GM23248 (cell line): Measurements from ENCODE around the gene SHISA6. TPM values are rescaled to one million over a fixed set of nuclear protein-coding genes. Genes with fewer than 3 reads are reported as not detected.
"Not testable (repeated sequence)": the region's sequence is repeated elsewhere in the genome, so short reads cannot be mapped to it uniquely, and the experiment has no call there.

Source experiments
- DNase-seq: peaks from one replicate; pipeline ENCODE4 v3.0.0-alpha.2; 2015
- H2AFZ ChIP-seq: fragments of 200-600 bp; sonication (generic); 2 replicates; pipeline ENCODE4 v1.6.1; 2016; ENCODE audit warnings: antibody characterized with exemption
- H3F3A ChIP-seq: fragments of 200-600 bp; sonication (generic); 2 replicates; pipeline ENCODE4 v1.6.1; 2016; ENCODE audit warnings: mild to moderate bottlenecking, antibody characterized with exemption, mixed run types; ENCODE audit not compliant: insufficient read depth
- H3K27ac ChIP-seq: fragments of 200-600 bp; sonication (generic); 2 replicates; pipeline ENCODE4 v1.5.1; 2016; ENCODE audit warnings: mild to moderate bottlenecking
- H3K27me3 ChIP-seq: fragments of 200-600 bp; sonication (generic); replicated peaks from 2 replicates; pipeline ENCODE4 v1.6.1; 2016; ENCODE audit warnings: mild to moderate bottlenecking; ENCODE audit not compliant: insufficient read depth
- H3K36me3 ChIP-seq: fragments of 200-600 bp; sonication (generic); 2 replicates; pipeline ENCODE4 v1.6.1; 2016; ENCODE audit warnings: low read depth, mild to moderate bottlenecking
- H3K4me1 ChIP-seq: fragments of 200-600 bp; sonication (generic); 2 replicates; pipeline ENCODE4 v1.6.1; 2016; ENCODE audit warnings: mild to moderate bottlenecking; ENCODE audit not compliant: insufficient read depth
- H3K4me2 ChIP-seq: fragments of 200-600 bp; sonication (generic); one replicate; pipeline ENCODE4 v1.6.1; 2016; ENCODE audit warnings: mild to moderate bottlenecking; ENCODE audit not compliant: unreplicated experiment
- H3K4me3 ChIP-seq: fragments of 200-600 bp; sonication (generic); 2 replicates; pipeline ENCODE4 v1.5.1; 2016; ENCODE audit warnings: mild to moderate bottlenecking
- H3K79me2 ChIP-seq: fragments of 200-600 bp; sonication (generic); 2 replicates; pipeline ENCODE4 v1.6.1; 2016; ENCODE audit warnings: mild to moderate bottlenecking; ENCODE audit not compliant: insufficient read depth
- H3K9ac ChIP-seq: fragments of 200-600 bp; sonication (generic); 2 replicates; pipeline ENCODE4 v1.6.1; 2016; ENCODE audit warnings: mild to moderate bottlenecking
- H3K9me2 ChIP-seq: fragments of 200-600 bp; sonication (generic); 2 replicates; pipeline ENCODE4 v1.6.1; 2016; ENCODE audit warnings: mixed run types, mild to moderate bottlenecking, moderate library complexity; ENCODE audit not compliant: insufficient read depth
- H3K9me3 ChIP-seq: fragments of 200-600 bp; sonication (generic); one replicate; pipeline ENCODE4 v1.6.1; 2017; ENCODE audit warnings: low read depth
- H4K20me1 ChIP-seq: fragments of 200-600 bp; sonication (generic); 2 replicates; pipeline ENCODE4 v1.6.0; 2016; ENCODE audit not compliant: insufficient read depth
- EZH2 ChIP-seq: fragments of 200-600 bp; sonication (generic); IDR thresholded peaks from 2 replicates; pipeline ENCODE4 v1.6.1; 2018; ENCODE audit warnings: antibody characterized with exemption, mild to moderate bottlenecking; ENCODE audit not compliant: insufficient read depth, poor library complexity, severe bottlenecking
- EZH2phosphoT487 ChIP-seq: fragments of 200-600 bp; sonication (generic); IDR thresholded peaks from 2 replicates; pipeline ENCODE4 v1.6.1; 2018; ENCODE audit warnings: antibody characterized with exemption, moderate library complexity, mild to moderate bottlenecking, low read depth; ENCODE audit not compliant: insufficient read depth
- WGBS, 2 experiments: methylation state at CpG; one replicate each; pipeline ENCODE4 v1.1.6; 2015 to 2017; ENCODE audit warnings: low lambda C conversion rate in 2 of 2, low coverage in 1 of 2; ENCODE audit errors: missing lambda C conversion rate in 2 of 2; 5-methylcytosine and 5-hydroxymethylcytosine counted together
- in situ Hi-C: fragments of 300-500 bp; cut with MboI; formaldehyde crosslinking; loops from 2 replicates; pipeline ENCODE4 v1.15.0; 2020
- polyA plus RNA-seq: library from polyadenylated mRNA; unstranded; fragments of >200 nt; fragmentation: Nextera tagmentation; extraction: Ambion mirVana; gene quantifications from 2 replicates; pipeline ENCODE4 v1.2.1, GENCODE V29; 2016
- total RNA-seq: library from RNA; depleted of rRNA; stranded (reverse); fragments of >200 nt; shearing (Covaris generic); gene quantifications from 2 replicates; pipeline ENCODE4 v1.2.3, GENCODE V29; 2014

The SHISA6 gene
- total and polyA plus RNA-seq, 2 experiments from 2014 or later: not detected

- 16 to 17% methylated on average over 7 of the region's 7 CpGs for WGBS, 2 experiments
- no peaks in the 10 kb centered on the region for H3K9me3 ChIP-seq
These were observed 59.2 kb downstream of the SHISA6 start for GRCh38 chr17:11300201-11300600.

GRCh38 chr17:11300738-11301137 is 59.7 kb downstream of the SHISA6 start:
- H3K79me2 ChIP-seq: no peaks in the 10 kb centered on the region
- H3K4me2 ChIP-seq: no peak overlapping the region
- no peaks in the 10 kb centered on the region for H3F3A ChIP-seq
- H3K27ac ChIP-seq: no peak overlapping the region
- 2% methylated on average over 6 of the region's 6 CpGs for WGBS, 2 experiments
- no peaks in the 10 kb centered on the region for H3K4me1 ChIP-seq
- no peaks in the 10 kb centered on the region for H3K27me3 ChIP-seq
- H3K9me2 ChIP-seq: no peaks in the 10 kb centered on the region
- no peak overlapping the region for H3K9ac ChIP-seq
- in situ Hi-C loops: no loop called here
- no peaks in the 10 kb centered on the region for H3K9me3 ChIP-seq
- no peak overlapping the region for H2AFZ ChIP-seq
- DNase-seq: no peak
- H4K20me1 ChIP-seq: no peaks in the 10 kb centered on the region
- no peaks in the 10 kb centered on the region for H3K36me3 ChIP-seq
- no peak overlapping the region for H3K4me3 ChIP-seq
- TF ChIP-seq EZH2 (no peak), EZH2phosphoT487 (no peak)

More at GRCh38 chr17:11300201-11300600, 59.2 kb downstream of the SHISA6 start:
- no peak overlapping the region for H2AFZ ChIP-seq
- H3F3A ChIP-seq: no peaks in the 10 kb centered on the region
- H4K20me1 ChIP-seq: no peaks in the 10 kb centered on the region
- TF ChIP-seq EZH2phosphoT487 (no peak), EZH2 (no peak)
- no peak overlapping the region for H3K27ac ChIP-seq
- no peaks in the 10 kb centered on the region for H3K79me2 ChIP-seq
- H3K36me3 ChIP-seq: no peaks in the 10 kb centered on the region
- H3K4me2 ChIP-seq: no peak overlapping the region
- in situ Hi-C loops: no loop called here
- DNase-seq: no peak
- no peaks in the 10 kb centered on the region for H3K27me3 ChIP-seq
- no peak overlapping the region for H3K9ac ChIP-seq
- no peak overlapping the region for H3K4me3 ChIP-seq
- H3K4me1 ChIP-seq: no peaks in the 10 kb centered on the region
- no peaks in the 10 kb centered on the region for H3K9me2 ChIP-seq

- H2AFZ ChIP-seq, in situ Hi-C loops, H3K4me3 ChIP-seq, H3K79me2 ChIP-seq, H3K4me1 ChIP-seq, H3K27ac ChIP-seq, H3F3A ChIP-seq, H3K27me3 ChIP-seq, H3K9me3 ChIP-seq, H3K36me3 ChIP-seq, H3K9me2 ChIP-seq, H3K9ac ChIP-seq, H3K4me2 ChIP-seq, DNase-seq, H4K20me1 ChIP-seq: not testable (repeated sequence)
- WGBS, 2 experiments: 46 to 53% methylated on average over 5 of the region's 5 CpGs
These were observed 60.9 kb downstream of the SHISA6 start for GRCh38 chr17:11301874-11302273.

GRCh38 chr17:11302401-11303186 is 61.6 kb downstream of the SHISA6 start:
- Histone ChIP-seq H3K27me3 (no peaks in the 10 kb centered on the region), H3K27ac (no peak overlapping the region), H3K4me2 (no peak overlapping the region), H3K9me2 (no peaks in the 10 kb centered on the region), H3K9ac (no peak overlapping the region), H4K20me1 (no peaks in the 10 kb centered on the region), H3K79me2 (no peaks in the 10 kb centered on the region), H3K4me3 (no peak overlapping the region), H3K9me3 (no peaks in the 10 kb centered on the region), H2AFZ (no peak overlapping the region), H3F3A (no peaks in the 10 kb centered on the region), H3K36me3 (no peaks in the 10 kb centered on the region), H3K4me1 (no peaks in the 10 kb centered on the region)
- TF ChIP-seq EZH2 (no peak), EZH2phosphoT487 (no peak)
- in situ Hi-C loops: no loop called here
- 10 to 14% methylated on average over 9 of the region's 9 CpGs for WGBS, 2 experiments
- no peak for DNase-seq

GRCh38 chr17:11303773-11304394 is 62.9 kb downstream of the SHISA6 start:
- H3K4me1 ChIP-seq: no peaks in the 10 kb centered on the region
- H3K4me2 ChIP-seq: no peak overlapping the region
- WGBS, 2 experiments: 34 to 43% methylated on average over 10 to 12 of the region's 12 CpGs
- no peaks in the 10 kb centered on the region for H3K9me3 ChIP-seq
- no peak overlapping the region for H3K9ac ChIP-seq
- no peaks in the 10 kb centered on the region for H3K36me3 ChIP-seq
- in situ Hi-C loops: no loop called here
- H3K27me3 ChIP-seq: no peaks in the 10 kb centered on the region
- no peak overlapping the region for H3K27ac ChIP-seq
- no peaks in the 10 kb centered on the region for H4K20me1 ChIP-seq
- no peaks in the 10 kb centered on the region for H3K9me2 ChIP-seq
- H3F3A ChIP-seq: no peaks in the 10 kb centered on the region
- H3K79me2 ChIP-seq: no peaks in the 10 kb centered on the region
- no peak overlapping the region for H2AFZ ChIP-seq
- H3K4me3 ChIP-seq: no peak overlapping the region
- no peak for TF ChIP-seq EZH2
- TF ChIP-seq EZH2phosphoT487: no peak
- no peak for DNase-seq
